SK-N-SH (cell line): Measurements from ENCODE around the gene ZBTB3.

Experiments
- CTCF ChIP-seq: fragments of 200-600 bp; sonication (generic); IDR thresholded peaks from 2 replicates; pipeline ENCODE4 v1.6.1; 2017; ENCODE audit warnings: antibody characterized with exemption, mild to moderate bottlenecking, moderate library complexity
- EZH2phosphoT487 ChIP-seq: fragments of 200-600 bp; sonication (generic); IDR thresholded peaks from 2 replicates; pipeline ENCODE4 v1.6.1; 2017; ENCODE audit warnings: low read depth, mixed run types, mild to moderate bottlenecking, antibody characterized with exemption, moderate library complexity, borderline replicate concordance
- POLR2AphosphoS5 ChIP-seq: IDR thresholded peaks from 2 replicates; pipeline ENCODE4 v1.6.1; 2012; ENCODE audit warnings: low read depth, low read length

- TF ChIP-seq EZH2phosphoT487 = no peak
- TF ChIP-seq CTCF = no peak
- no peak for TF ChIP-seq POLR2AphosphoS5
These were observed 34.5 kb downstream of the ZBTB3 start for GRCh38 chr11:62719302-62719978.
